Activated CD8-positive, alpha-beta memory T cell treated with anti-CD3 and anti-CD28 coated beads, Interleukin-2, amount 50 U/mL, for 1 hour (primary cell): Measurements from ENCODE around the gene ZNF304.

Experiments
- DNase-seq: peaks from one replicate; pipeline ENCODE4 v3.0.0-alpha.2; 2020; ENCODE audit errors: extremely low read depth

The ZNF304 gene

DNA sequence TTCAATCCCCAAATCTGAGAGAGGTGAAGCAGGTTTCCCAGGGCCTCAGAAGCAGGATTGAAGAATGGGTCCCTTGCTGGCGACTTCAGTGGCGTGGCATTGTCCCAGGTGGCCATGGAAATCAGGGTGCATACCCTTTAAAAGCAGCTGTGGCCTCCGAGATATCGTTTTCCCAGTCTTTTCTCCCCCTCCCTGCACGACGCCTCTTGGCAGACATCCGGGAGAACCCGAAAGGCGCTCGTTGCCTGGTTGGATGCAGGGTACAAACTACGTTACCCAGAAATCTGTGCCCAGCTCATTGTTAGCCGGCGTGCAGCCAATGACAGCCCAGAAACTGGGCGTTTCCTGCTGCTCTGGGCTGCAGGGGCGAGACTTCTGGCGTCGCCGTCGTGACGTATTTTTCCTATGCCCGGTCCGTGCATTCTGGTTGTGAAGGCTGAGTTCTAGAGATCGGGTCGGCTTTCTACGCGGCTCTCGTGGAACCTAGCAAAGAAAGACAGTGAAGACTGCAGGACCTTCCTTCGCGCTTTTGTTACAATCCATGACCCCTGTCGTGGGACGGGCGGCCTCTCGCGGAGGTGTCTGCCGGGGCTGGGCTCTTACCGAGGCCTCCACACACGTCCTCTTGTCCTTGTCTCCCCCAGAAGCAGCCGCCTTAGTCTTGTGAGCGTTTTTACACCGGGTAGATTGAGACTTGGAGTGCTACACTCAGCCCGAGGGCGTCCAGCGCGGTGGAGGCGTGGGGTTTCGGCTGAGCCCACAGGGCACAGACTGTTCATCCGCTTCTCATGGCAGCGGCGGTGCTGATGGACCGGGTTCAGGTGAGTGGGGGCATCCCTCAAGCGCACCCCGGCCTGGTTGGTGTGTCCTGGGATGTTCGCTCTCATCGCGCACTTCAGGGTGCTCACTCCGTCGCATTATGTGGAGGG lies at the start of gene ZNF304:
Gene ZNF304 (plus strand): TSS at position 395 of the 929 bp plus-strand sequence. CDS start 394 bp downstream, at position 789.
- peak; percentile 54 for DNase-seq

DNA sequence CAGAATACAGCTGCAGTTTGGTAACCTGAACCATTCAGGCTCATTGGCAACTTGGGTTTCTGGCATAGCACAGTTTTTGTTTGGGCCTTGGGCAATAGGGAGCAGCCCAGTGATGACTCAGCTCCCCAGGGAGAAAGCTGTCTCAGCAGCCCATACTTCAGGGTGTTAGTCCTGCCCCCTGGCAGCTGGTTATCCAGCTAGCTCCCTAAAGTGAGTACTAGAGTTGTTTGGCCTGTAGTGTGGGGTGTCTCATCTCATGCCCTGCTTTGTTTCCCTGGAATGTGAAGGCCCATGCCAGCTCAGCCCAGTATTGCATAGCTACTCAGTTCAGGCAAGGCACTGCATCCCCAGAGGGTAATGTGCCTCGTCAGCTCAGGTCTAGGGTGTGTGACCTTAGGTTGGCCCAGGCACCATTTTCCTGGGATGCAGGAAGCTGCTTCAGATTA lies 49.0 kb upstream of the ZNF304 start:
- DNase-seq, result no peak

DNA sequence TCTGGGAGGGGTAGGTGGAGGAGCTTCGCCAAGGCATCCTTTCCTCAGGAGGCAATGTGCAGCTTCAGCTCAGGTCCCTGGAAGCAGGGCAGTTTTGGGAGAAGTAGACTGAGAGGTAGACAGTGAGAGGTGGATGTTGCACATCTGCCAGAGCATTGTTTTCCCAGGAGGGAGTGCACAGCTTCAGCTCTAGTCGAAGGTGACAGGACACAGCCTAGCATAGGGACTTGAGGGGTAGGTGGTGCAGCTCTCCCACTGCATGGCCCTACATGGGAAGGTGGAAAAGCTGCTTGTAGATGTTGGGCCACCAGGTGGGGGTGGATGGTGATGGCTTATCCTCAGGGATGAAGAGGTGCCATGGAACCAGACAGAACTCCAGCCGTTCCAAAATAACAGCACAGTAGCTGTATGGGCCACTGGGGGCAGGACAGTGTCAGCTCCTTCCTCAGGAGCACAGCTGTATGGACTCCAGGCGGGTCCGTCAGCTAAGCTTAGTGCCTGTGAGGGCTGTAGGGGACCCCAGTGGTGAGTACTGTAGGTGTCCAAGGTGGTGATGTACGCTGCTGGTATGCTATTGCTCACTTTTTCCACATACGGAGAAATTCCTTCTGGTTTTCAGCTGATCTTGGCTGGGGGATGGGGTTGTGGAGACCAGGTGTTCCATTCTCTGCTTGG lies 48.2 kb upstream of the ZNF304 start:
- DNase-seq, result no peak

DNA sequence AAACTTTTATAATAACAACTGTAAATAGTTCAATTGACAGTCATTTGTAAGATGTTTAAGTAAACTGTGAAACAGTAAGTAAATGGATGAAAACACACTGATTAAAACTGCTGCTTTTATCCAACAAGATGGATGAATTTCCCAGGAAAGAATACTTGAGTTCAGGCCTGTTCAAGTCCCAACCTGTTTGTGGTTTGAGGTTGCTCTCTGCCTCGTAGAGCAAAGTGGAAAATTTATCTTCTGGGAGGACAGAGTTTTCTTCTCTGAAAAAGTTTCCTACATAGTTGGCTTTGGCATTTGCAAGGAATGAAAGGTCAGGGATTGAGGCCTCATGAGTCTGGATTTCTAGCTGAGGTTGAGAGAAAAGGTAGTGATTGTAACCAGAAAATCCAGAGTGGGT lies 46.0 kb upstream of the ZNF304 start:
- DNase-seq, result no peak

DNA sequence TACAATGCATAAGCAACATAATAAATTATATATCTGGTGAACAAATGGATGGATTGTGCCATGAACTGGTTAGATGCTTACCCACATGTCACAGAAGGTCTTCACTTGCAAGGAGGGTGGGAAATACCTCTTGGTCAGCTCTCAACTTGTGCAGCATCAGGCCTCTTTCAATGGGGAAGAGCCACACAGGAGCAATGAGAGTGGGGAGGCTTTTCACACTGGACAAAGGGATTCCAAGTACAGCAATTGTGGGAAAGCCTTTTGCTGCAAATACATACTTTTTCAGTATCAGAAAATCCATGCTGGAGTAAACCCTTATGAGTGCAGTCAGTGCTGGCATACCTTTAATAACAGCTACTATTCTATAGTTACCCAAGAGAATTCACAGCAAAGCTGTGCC lies 42.6 kb upstream of the ZNF304 start:
- no peak for DNase-seq

DNA sequence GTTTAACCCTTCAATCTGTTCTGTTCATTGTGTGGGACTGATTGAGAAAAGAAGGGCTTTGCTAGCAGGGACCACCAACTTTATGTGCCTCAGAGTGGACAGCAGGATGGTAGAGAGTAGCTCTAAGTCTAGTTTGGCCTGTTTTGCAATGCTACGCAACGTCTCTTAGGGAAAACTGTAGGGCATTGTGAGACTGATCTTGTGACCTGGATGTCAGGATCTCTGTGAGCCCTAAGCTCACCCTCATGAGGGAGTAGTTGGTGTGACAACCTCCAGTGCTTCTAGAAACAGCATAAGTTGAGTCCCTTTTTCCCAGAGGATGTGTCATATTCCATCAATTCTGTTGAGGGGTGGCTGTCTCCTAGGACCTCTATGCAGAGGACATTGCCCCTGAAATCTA lies 40.3 kb upstream of the ZNF304 start:
- DNase-seq, result no peak

DNA sequence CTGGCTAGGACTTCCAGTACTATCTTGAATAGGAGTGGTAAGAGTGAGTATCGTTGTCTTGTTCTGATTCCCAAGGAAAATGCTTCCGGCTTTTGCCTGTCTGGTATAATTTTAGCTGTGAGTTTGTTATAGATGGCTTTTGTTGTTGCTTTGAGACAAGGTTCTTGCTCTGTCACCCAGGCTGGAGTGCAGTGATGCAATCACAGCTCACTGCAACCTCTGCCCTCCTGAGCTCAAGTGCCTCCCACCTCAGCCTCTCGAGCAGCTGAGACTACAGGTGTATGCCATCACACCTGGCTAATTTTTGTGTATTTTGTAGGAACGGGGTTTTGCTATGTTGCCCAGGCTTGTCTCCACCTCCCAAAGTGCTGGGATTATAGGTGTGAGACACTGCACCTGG lies 36.9 kb upstream of the ZNF304 start:
- no peak for DNase-seq

DNA sequence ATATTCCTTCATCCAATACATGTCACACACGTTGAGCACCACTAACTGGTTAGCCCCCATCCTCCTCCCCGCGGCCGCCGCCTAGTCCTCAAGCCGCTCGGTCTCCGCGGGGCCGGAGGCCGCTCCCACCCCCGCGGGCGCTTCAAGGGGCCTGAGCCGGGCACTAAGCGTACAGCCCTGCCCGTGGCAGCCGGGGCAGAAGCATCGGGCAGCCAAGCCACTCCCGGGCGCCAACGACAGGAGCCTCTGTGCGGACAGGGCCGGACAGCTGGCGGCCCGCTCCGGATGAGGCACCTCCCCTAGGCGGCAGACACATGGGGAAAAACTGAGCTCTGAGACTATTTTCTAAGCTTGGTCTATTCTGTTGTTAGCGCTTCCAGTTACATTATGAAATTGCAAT lies 33.6 kb upstream of the ZNF304 start:
- no peak for DNase-seq

DNA sequence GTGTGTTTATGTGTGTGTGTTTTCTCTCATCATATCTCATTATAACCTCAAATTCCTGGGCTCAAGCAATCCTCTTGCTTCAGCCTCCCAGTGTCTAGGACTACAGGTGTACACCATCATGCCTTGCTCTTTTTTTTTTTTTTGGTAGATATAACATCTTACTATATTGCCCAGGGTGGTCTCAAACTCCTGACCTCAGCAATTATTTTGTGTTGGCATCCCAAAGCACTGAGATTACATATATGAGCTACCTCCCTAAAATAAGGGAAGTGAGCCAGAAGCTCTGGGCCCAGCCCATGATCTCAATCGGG lies 31.2 kb upstream of the ZNF304 start:
- peak; percentile 0 for DNase-seq

DNA sequence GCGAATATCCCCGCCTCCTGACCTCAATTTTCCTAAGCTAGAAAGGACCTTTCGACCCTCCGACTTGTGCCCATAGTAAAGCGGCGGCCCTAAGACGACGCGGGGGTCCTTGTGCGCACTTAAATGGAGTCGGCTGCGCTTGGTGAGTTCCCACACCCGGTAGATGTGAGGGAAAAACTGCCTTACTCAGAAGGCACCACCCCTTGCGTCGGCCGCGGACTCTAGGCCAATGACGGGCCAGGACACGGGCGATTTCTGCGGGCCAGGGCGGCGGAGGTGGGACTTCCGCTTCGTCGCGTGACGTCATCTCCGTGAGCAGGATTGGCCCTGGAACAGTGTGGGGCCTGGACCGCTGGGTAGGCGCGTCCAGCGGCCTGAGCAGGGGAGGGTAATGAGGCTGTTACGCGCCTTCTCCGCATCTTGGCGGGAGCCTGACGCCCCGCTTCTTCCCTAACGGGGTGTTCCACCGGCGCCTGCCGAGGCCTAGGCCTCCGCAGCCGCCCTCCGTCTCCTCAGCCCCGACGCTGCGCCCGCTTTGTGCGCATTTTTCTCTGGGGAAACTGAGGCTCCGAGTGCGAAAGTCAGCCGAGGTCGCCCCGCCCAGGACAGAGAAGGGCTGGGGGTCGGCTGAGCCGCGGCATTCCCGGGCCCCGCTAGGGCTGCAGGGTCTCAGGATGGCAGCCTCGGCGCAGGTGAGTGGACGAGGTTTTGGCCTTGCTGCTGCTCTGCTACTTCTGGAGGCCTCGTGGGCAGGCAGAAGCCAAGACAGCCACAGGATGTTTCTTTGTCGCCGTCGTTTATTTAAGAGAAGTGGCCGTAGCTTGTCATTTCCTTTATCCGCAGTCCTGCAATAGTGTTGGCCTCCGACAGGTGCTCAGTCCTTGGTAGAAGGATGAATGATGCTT lies 30.6 kb upstream of the ZNF304 start, which contains the start of gene ZNF543:
Gene ZNF543 (plus strand): TSS at position 293 of the 905 bp plus-strand sequence. CDS start 382 bp downstream, at position 675.
- peak; percentile 79 for DNase-seq

DNA sequence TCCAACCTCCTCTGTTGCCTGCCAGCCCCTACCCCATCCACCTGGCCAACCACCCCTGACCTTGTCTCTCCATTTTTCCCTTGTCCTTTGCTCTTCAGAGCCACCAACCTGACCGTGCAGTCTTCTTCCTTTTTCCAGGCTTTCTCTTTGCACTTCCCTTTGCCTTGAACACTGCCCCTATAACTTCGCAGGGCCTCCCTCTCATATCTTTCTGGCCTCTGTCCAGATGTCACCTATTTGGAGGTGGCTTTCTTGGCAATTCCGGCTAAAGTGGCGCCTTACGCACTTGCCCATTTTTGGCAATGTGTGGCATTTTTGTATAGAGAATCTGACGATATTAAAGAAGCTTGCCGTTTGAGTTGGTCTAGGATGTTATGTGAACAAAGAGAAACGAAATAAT lies 30.0 kb upstream of the ZNF304 start:
- DNase-seq, result no peak

DNA sequence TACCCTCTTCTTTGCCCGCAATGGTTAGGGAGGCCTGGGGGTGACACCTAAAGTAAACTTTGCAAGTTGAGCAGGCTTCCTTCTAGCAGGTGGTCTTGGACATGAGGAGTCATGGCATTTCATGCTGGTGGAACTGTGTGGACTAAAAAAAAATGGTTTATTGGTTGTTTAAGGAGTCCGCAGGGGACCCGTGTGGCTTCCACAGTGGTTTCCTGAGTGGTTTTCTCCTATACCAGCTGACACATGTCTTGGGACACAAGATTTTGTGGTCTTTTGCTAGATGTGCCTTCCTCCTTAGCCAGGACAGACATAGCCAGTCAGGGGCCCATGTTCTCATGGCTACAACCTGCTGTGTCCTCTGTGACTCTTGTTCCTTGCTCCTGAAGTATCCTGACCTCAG lies 29.3 kb upstream of the ZNF304 start:
- no peak for DNase-seq

DNA sequence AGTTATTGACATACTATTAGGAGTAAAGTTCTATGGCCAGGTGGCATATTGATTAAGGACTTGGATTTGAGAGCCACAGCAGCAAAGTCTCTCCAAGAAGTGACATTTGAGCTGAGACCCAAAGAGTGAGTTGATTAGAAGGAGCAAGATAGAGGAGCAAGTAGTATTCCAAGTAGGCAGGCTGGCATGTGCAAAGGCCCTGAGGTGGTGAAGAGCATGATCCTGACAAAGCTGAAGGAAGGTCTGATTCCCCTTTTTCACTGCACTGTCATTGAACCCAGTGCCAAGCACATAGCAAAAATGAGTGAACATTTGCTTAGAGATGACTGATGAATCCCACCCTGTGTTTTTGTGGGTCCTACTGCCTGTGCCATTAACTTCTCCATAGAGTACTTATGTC lies 26.1 kb upstream of the ZNF304 start:
- no peak for DNase-seq

DNA sequence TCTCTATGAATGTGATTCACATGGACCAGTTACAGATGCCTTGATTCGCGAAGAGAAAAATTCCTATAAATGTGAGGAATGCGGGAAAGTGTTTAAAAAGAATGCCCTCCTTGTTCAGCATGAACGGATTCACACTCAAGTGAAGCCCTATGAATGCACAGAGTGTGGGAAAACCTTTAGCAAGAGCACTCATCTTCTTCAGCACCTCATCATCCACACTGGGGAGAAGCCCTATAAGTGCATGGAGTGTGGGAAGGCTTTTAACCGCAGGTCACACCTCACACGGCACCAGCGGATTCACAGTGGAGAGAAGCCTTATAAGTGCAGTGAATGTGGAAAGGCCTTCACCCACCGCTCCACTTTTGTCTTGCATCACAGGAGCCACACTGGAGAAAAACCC lies 23.1 kb upstream of the ZNF304 start:
- no peak for DNase-seq

DNA sequence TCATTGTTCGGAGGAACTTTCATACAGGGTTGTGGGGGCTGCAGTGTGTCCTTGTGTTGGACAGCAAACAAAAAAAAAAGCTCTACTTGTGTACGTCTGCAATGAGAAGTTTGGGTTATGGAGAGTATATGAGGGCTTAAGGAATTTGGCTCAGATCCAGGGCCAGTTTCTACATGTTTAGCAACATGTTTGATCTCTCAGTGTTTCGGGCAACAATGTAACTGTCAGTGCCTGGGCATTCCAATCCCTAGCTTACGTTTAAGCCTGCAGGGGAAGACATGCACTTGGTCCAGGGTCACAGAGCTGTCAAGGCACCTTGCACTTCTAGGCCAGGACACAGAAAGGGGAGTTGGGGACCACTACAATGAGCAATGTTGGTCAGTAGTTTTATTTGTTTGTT lies 16.9 kb upstream of the ZNF304 start:
- no peak for DNase-seq

DNA sequence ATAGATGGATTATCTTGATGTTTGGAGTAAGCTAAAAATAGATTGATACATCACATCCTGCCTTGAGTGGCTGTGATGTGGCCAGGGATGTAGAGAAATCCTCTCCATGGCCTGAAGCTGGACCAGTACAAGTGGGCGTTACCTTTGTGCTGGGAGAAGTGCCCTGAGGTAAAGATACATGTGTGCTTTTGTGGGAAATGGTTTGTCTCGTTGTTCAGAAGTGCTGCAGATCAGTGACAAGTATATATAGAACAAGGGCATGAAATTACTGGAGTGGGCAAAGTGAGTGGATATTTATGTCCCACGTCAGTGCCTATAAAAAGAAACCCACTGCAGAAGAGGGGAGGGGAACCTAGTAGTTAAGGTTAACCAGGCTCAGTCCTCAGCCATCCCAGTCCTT lies 12.2 kb upstream of the ZNF304 start:
- DNase-seq, result no peak

DNA sequence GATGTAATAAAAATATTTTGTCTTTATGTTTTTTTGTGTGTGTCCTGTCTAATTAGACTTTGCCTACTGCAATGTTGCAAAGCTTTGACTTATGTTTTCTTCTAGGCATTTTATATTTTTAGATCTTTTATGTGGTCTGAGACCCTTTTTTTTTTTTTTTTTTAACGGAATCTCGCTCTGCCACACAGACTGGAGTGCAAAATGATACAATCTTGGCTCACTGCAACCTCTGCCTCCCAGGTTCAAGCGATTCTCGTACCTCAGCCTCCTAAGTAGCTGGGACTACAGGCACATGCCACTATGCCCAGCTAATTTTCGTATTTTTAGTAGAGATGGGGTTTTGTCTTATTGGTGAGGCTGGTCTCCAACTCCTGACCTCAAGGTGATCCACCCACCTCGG lies 8.5 kb upstream of the ZNF304 start:
- no peak for DNase-seq

DNA sequence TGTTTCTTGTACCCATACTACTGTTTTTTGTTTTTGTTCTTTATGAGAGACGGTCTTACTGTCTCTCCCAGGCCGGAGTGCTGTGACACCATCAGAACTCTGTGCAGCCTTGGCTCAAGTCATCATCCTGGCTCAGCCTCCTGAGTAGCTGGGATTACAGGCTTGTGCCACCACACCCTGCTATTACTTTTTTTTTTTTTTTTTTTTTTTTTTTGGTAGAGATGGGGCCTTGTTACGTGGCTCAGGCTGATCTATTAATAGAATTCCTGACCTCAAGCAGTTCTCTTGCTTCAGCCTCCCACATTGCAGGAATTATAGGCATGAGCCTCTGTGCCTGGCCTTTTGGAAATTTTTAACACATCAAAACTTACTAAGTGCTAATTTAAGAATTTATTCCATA lies 2.9 kb upstream of the ZNF304 start:
- DNase-seq, result no peak

DNA sequence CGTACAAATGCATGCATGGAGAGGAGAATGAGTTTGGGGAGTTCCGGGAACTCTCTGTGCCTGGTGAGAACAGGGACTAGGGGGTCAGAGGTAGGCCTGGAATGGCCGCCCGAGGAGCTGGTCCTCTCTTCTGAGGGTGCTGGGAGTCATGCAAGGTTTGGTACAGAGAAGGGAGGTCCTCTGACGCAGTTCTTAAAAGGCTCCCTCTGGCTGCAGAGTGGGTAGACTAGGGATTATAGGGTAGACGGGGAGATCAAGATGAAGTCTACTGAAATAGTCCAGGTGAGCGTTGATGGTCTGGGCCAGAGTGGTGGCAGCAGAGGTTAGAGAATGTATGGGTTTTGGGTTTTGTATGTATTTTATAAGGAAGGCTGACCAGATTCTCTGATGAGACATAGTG lies 796 bp downstream of the ZNF304 start:
- no peak for DNase-seq

DNA sequence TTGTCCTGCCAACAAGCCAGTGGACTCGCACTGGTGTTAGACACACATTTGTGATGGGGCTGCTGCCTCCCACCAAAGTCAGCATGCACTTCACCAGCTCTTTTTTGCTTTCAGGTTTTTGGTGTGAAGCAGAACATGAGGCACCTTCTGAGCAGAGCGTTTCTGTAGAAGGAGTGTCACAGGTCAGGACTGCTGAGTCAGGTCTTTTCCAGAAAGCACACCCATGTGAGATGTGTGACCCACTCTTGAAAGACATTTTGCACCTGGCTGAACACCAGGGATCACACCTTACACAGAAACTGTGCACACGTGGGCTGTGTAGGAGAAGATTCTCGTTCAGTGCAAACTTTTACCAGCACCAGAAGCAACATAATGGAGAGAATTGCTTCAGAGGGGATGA lies 4.8 kb downstream of the ZNF304 start:
- DNase-seq, result no peak

DNA sequence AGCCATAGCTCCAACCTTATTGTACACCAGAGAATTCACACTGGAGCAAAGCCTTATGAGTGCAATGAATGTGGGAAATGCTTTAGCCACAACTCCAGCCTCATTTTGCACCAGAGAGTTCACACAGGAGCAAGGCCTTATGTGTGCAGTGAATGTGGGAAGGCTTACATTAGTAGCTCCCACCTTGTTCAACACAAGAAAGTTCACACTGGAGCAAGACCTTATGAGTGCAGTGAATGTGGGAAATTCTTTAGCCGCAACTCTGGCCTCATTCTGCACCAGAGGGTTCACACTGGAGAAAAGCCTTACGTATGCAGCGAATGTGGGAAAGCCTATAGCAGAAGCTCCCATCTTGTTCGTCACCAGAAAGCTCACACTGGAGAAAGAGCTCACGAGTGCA lies 6.3 kb downstream of the ZNF304 start:
- DNase-seq, result no peak

DNA sequence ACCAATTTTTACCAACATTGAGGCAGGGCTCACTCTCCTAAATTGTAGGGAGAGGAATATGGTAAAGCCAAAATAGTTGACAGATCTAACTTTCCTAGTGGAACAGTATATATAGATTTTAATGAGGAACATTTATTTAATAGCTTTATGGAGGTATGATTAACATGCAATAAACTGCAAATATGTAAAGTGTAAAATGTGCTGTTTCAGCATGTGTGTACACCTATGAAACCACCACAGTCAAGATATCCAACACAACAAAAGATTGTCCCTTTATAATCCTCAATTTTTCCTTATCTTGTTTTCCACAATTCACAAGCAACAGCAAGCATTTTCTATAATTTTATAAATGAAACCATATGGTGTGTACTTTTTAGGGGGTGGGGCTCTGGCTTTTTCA lies 8.2 kb downstream of the ZNF304 start:
- no peak for DNase-seq
